Gastrocnemius medialis (tissue), 4 donors: ENCODE results near the gene ADRB2.

Source experiments
- POLR2A ChIP-seq, 2 donors: fragments of 450-650 bp; IDR thresholded peaks; one replicate each; pipeline ENCODE4 v1.6.1; 2017; ENCODE audit warnings: antibody characterized with exemption in 2 of 2, mild to moderate bottlenecking in 2 of 2, moderate library complexity in 2 of 2
- TF ChIP-seq, protein P1 (sequence below), 5 experiments: fragments of 450-650 bp in 3 of 5; fragments of 200-600 bp in 2 of 5; sonication (generic) in 2 of 5; IDR thresholded peaks in 4 of 5; conservative IDR thresholded peaks in 1 of 5; 1 replicate in 4 of 5; 2 replicates in 1 of 5; pipeline ENCODE4 v1.5.1; 2016 to 2019; ENCODE audit warnings: antibody characterized with exemption in 5 of 5, mild to moderate bottlenecking in 3 of 5, moderate library complexity in 3 of 5

DNA sequence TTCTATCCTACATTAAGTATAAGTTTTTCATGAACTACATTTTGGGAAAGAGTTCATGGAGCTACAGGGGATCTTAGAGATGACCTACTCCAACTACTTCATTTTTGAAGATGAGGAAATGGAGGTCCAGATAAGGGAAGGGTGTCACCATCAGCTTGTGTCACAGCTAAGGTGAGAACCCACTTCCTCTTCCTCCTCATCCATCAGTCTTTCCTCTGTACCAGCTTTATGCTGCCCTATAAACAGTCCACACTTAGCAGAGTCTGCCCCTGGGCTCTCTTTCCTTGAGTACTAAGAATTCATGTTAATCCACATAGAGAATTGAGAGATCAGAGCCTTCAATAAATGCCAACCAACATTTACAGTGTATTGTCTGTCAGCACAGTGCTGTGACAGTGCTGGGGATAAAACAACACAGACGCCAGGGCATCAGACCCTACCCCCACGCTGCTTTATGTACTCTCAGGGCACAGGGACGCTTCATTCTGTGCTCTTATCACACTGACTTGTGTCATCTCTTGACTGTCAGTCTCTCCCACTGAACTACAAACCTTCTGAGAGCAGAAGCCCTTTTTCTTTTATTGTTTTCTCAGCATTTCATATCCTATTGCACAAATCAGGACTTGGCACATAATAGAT is 22.1 kb downstream of the ADRB2 start:
- TF ChIP-seq, protein P1, sequence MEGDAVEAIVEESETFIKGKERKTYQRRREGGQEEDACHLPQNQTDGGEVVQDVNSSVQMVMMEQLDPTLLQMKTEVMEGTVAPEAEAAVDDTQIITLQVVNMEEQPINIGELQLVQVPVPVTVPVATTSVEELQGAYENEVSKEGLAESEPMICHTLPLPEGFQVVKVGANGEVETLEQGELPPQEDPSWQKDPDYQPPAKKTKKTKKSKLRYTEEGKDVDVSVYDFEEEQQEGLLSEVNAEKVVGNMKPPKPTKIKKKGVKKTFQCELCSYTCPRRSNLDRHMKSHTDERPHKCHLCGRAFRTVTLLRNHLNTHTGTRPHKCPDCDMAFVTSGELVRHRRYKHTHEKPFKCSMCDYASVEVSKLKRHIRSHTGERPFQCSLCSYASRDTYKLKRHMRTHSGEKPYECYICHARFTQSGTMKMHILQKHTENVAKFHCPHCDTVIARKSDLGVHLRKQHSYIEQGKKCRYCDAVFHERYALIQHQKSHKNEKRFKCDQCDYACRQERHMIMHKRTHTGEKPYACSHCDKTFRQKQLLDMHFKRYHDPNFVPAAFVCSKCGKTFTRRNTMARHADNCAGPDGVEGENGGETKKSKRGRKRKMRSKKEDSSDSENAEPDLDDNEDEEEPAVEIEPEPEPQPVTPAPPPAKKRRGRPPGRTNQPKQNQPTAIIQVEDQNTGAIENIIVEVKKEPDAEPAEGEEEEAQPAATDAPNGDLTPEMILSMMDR (IDR thresholded peaks at IDR 0.05 in 4 of 5, conservative IDR thresholded peaks at IDR 0.05 in 1 of 5) = no peak
- TF ChIP-seq POLR2A (IDR thresholded peaks at IDR 0.05) = no peak
